H1 (cell line): ENCODE measurements around the gene HINT3. TPM values are rescaled to one million over a fixed set of nuclear protein-coding genes. Genes with fewer than 3 reads are reported as not detected.

Experiments
- CTCF ChIA-PET: fragments of 300-600 bp; sonication (Branson Sonifier 250); formaldehyde crosslinking; loops from one replicate; lab custom pipeline; 2021; ENCODE audit not compliant: partially characterized antibody; lab: Charles Lee
- POLR2A ChIA-PET: fragments of 300-600 bp; sonication (Branson Sonifier 250); formaldehyde crosslinking; loops from one replicate; lab custom pipeline; 2021; ENCODE audit warnings: inconsistent platforms; ENCODE audit not compliant: partially characterized antibody; lab: Charles Lee
- DNase-seq, 2 experiments: peaks; one replicate each; pipeline versions ENCODE4 v3.0.0 to v3.0.0-alpha.2; 2010 to 2022; ENCODE audit warnings: low spot score in 2 of 2, low read depth in 1 of 2, mixed read lengths in 1 of 2
- FAIRE-seq: peaks from 2 replicates; lab custom pipeline; 2011; peaks lifted over from hg19 to GRCh38; lab: Jason Lieb, UNC
- H2AFZ ChIP-seq: 2 replicates; pipeline ENCODE4 v1.8.1; 2012; ENCODE audit warnings: low read length, inconsistent platforms
- H2AK5ac ChIP-seq: 2 replicates; pipeline ENCODE4 v1.6.1; 2013; ENCODE audit warnings: low read depth, low read length
- H2BK120ac ChIP-seq: replicated peaks from 2 replicates; pipeline ENCODE3; 2013; ENCODE audit warnings: low read depth, low read length, inconsistent platforms
- H2BK12ac ChIP-seq: 2 replicates; pipeline ENCODE4 v1.6.1; 2013; ENCODE audit warnings: low read depth, low read length
- H2BK15ac ChIP-seq: 2 replicates; pipeline ENCODE4 v1.6.1; 2013; ENCODE audit warnings: low read length
- H2BK20ac ChIP-seq: 2 replicates; pipeline ENCODE4 v1.6.1; 2013; ENCODE audit warnings: low read length
- H2BK5ac ChIP-seq: 2 replicates; pipeline ENCODE4 v1.6.1; 2013; ENCODE audit warnings: low read depth, low read length
- H3K14ac ChIP-seq: 2 replicates; pipeline ENCODE4 v1.6.1; 2013; ENCODE audit warnings: inconsistent platforms; ENCODE audit not compliant: insufficient read length
- H3K18ac ChIP-seq: 2 replicates; pipeline ENCODE4 v1.6.1; 2013; ENCODE audit warnings: low read length; ENCODE audit errors: extremely low read depth
- H3K23ac ChIP-seq: 2 replicates; pipeline ENCODE4 v1.6.1; 2013; ENCODE audit warnings: inconsistent platforms; ENCODE audit not compliant: insufficient read length
- H3K23me2 ChIP-seq: 2 replicates; pipeline ENCODE4 v1.6.1; 2013; ENCODE audit warnings: low read depth, low read length
- H3K27ac ChIP-seq: 2 replicates; pipeline ENCODE4 v1.6.1; 2011; ENCODE audit warnings: low read depth, low read length, inconsistent platforms
- H3K27me3 ChIP-seq, 4 experiments: replicated peaks in 1 of 4; 1 replicate in 1 of 4; 2 replicates in 3 of 4; pipeline versions ENCODE4 v1.6.1 to v1.8.1; 2011 to 2013; ENCODE audit warnings: low read length in 3 of 4, mild to moderate bottlenecking in 3 of 4, inconsistent platforms in 2 of 4, mixed read lengths in 2 of 4, moderate library complexity in 1 of 4; ENCODE audit not compliant: control insufficient read depth in 3 of 4, insufficient read depth in 3 of 4; ENCODE audit errors: extremely low read depth in 1 of 4
- H3K36me3 ChIP-seq, 4 experiments: 2 replicates each; pipeline versions ENCODE4 v1.6.1 to v1.8.1; 2011 to 2013; ENCODE audit warnings: mild to moderate bottlenecking in 4 of 4, low read length in 3 of 4, moderate library complexity in 2 of 4, control low read depth in 1 of 4, inconsistent platforms in 1 of 4; ENCODE audit not compliant: insufficient read depth in 4 of 4, control insufficient read depth in 2 of 4
- H3K4ac ChIP-seq: replicated peaks from 2 replicates; pipeline ENCODE3; 2013; ENCODE audit warnings: low read length, low read depth, mixed read lengths, inconsistent platforms; ENCODE audit not compliant: insufficient read length
- H3K4me1 ChIP-seq, 4 experiments: replicated peaks in 1 of 4; 1 replicate in 1 of 4; 2 replicates in 3 of 4; pipeline versions ENCODE4 v1.6.1 to v1.8.1; 2011 to 2013; ENCODE audit warnings: low read length in 3 of 4, inconsistent platforms in 2 of 4, mixed read lengths in 1 of 4; ENCODE audit not compliant: insufficient read depth in 4 of 4, control insufficient read depth in 3 of 4
- H3K4me2 ChIP-seq, 2 experiments: 2 replicates each; pipeline versions ENCODE4 v1.6.1 to v1.8.1; 2011 to 2013; ENCODE audit warnings: low read depth in 2 of 2, low read length in 2 of 2, control low read depth in 1 of 2, inconsistent platforms in 1 of 2, mild to moderate bottlenecking in 1 of 2; ENCODE audit not compliant: insufficient read depth in 1 of 2
- H3K4me3 ChIP-seq, 4 experiments: fragments of 200-600, 300-600 bp in 1 of 4; sonication (generic), shearing (Covaris generic), sonication (Bioruptor Twin) in 1 of 4; 2 replicates each; pipeline versions ENCODE4 v1.5.1 to v1.8.1; 2011 to 2016; ENCODE audit warnings: low read length in 4 of 4, low read depth in 3 of 4, control low read depth in 2 of 4, inconsistent platforms in 2 of 4, mild to moderate bottlenecking in 2 of 4, mixed read lengths in 1 of 4, moderate library complexity in 1 of 4; ENCODE audit not compliant: insufficient read depth in 2 of 4; ENCODE audit errors: extremely low read depth in 1 of 4
- H3K56ac ChIP-seq: replicated peaks from 2 replicates; pipeline ENCODE3; 2013; ENCODE audit warnings: low read depth, mild to moderate bottlenecking, mixed read lengths, low read length, inconsistent platforms; ENCODE audit not compliant: insufficient read length
- H3K79me1 ChIP-seq: 2 replicates; pipeline ENCODE4 v1.6.1; 2013; ENCODE audit warnings: low read depth, low read length, control low read depth
- H3K79me2 ChIP-seq, 2 experiments: 2 replicates each; pipeline versions ENCODE4 v1.6.1 to v1.8.1; 2012 to 2013; ENCODE audit warnings: low read length in 2 of 2, mild to moderate bottlenecking in 2 of 2, inconsistent platforms in 1 of 2; ENCODE audit not compliant: insufficient read depth in 2 of 2, control insufficient read depth in 1 of 2
- H3K9ac ChIP-seq, 4 experiments: replicated peaks in 1 of 4; 1 replicate in 1 of 4; 2 replicates in 3 of 4; pipeline versions ENCODE4 v1.6.1 to v1.8.1; 2011 to 2013; ENCODE audit warnings: low read depth in 3 of 4, low read length in 3 of 4, control low read depth in 2 of 4, mild to moderate bottlenecking in 2 of 4, moderate library complexity in 2 of 4, inconsistent platforms in 1 of 4; ENCODE audit errors: extremely low read depth in 1 of 4
- H3K9me3 ChIP-seq, 2 experiments: 2 replicates each; pipeline versions ENCODE4 v1.6.1 to v1.8.1; 2012 to 2013; ENCODE audit warnings: mild to moderate bottlenecking in 2 of 2, moderate library complexity in 2 of 2, control low read depth in 1 of 2, inconsistent platforms in 1 of 2, low read depth in 1 of 2, low read length in 1 of 2, mixed read lengths in 1 of 2; ENCODE audit not compliant: insufficient read depth in 2 of 2
- H4K20me1 ChIP-seq, 2 experiments: replicated peaks in 1 of 2; 2 replicates each; pipeline versions ENCODE3 to v1.8.1; 2011 to 2013; ENCODE audit warnings: inconsistent platforms in 2 of 2, low read length in 2 of 2, mild to moderate bottlenecking in 1 of 2; ENCODE audit not compliant: insufficient read depth in 2 of 2, control insufficient read depth in 1 of 2
- H4K5ac ChIP-seq: 2 replicates; pipeline ENCODE4 v1.6.1; 2013; ENCODE audit warnings: low read length, low read depth, mixed read lengths, inconsistent platforms; ENCODE audit not compliant: insufficient read length
- H4K8ac ChIP-seq: 2 replicates; pipeline ENCODE4 v1.8.0; 2013; ENCODE audit warnings: mild to moderate bottlenecking, moderate library complexity, low read length, inconsistent platforms; ENCODE audit not compliant: insufficient read depth; ENCODE audit errors: extremely low read depth
- H4K91ac ChIP-seq: replicated peaks from 2 replicates; pipeline ENCODE3; 2013; ENCODE audit warnings: low read length, mixed read lengths, inconsistent platforms; ENCODE audit not compliant: insufficient read length
- CREB1 ChIP-seq: IDR thresholded peaks from 2 replicates; pipeline ENCODE4 v1.6.1; 2012; ENCODE audit warnings: inconsistent platforms
- HDAC2 ChIP-seq, 2 experiments: fragments of 300-600 bp in 1 of 2; sonication (generic) in 1 of 2; IDR thresholded peaks; 2 replicates each; pipeline ENCODE4 v1.6.1; 2011 to 2012; ENCODE audit warnings: low read depth in 2 of 2, low read length in 2 of 2, mild to moderate bottlenecking in 2 of 2, moderate library complexity in 2 of 2, borderline replicate concordance in 1 of 2, inconsistent platforms in 1 of 2
- NANOG ChIP-seq: IDR thresholded peaks from 2 replicates; pipeline ENCODE4 v1.6.1; 2011; ENCODE audit warnings: low read length, low read depth, mild to moderate bottlenecking, inconsistent platforms; ENCODE audit not compliant: insufficient read depth, poor library complexity, severe bottlenecking
- PHF8 ChIP-seq: fragments of 200-600 bp; sonication (generic); conservative IDR thresholded peaks from 2 replicates; pipeline ENCODE4 v1.7.1; 2012; ENCODE audit warnings: low read depth, mild to moderate bottlenecking, inconsistent platforms, low read length, moderate library complexity
- POLR2A ChIP-seq, 2 experiments: IDR thresholded peaks; 1 replicate in 1 of 2; 2 replicates in 1 of 2; pipeline ENCODE4 v1.6.1; 2011; ENCODE audit warnings: low read depth in 2 of 2, low read length in 2 of 2, mild to moderate bottlenecking in 2 of 2; ENCODE audit errors: control extremely low read depth in 1 of 2
- SIN3A ChIP-seq, 2 experiments: IDR thresholded peaks in 1 of 2; conservative IDR thresholded peaks in 1 of 2; 2 replicates each; pipeline ENCODE4 v1.6.1; 2011 to 2012; ENCODE audit warnings: low read length in 2 of 2, improper control_type of control experiment in 1 of 2, low read depth in 1 of 2, mild to moderate bottlenecking in 1 of 2
- WGBS, 2 experiments: shearing (Covaris generic) in 1 of 2; methylation state at CpG; one replicate each; pipeline versions ENCODE4 v1.1.6 to v1.1.7; 2013 to 2015; ENCODE audit warnings: low lambda C conversion rate in 2 of 2, mixed read lengths in 2 of 2, inconsistent platforms in 1 of 2, low coverage in 1 of 2, missing lambda C conversion rate in 1 of 2; ENCODE audit not compliant: insufficient replicate concordance in 2 of 2, insufficient coverage in 1 of 2, insufficient read length in 1 of 2; ENCODE audit errors: extremely low coverage in 1 of 2, missing lambda C conversion rate in 1 of 2; 5-methylcytosine and 5-hydroxymethylcytosine counted together
- polyA plus RNA-seq, 7 experiments: library from polyadenylated mRNA; depleted of rRNA in 3 of 7; stranded (reverse) in 5 of 7; unstranded in 2 of 7; fragments of >200 nt in 5 of 7; fragments of 200-250 nt in 2 of 7; gene quantifications; 1 replicate in 5 of 7; 2 replicates in 1 of 7; 4 replicates in 1 of 7; pipeline versions ENCODE4 v1.2.1 to v1.2.3, GENCODE V29; 2011 to 2013; ENCODE audit warnings: missing spikeins in 2 of 7, mixed read lengths in 2 of 7
- total RNA-seq: library from RNA; stranded (reverse); fragmentation: NEBNext Ultra II Directional; extraction: Animal tissue kit (Norgen Biotek cat#: 25700); gene quantifications from 2 replicates; pipeline ENCODE4 v1.2.1, GENCODE V29; 2021
- TF ChIP-seq, protein P1 (sequence below): IDR thresholded peaks from 2 replicates; pipeline ENCODE4 v1.6.1; 2011; ENCODE audit warnings: low read depth, mild to moderate bottlenecking, low read length; ENCODE audit not compliant: insufficient read depth
- TF ChIP-seq, protein P2 (sequence below): IDR thresholded peaks from 2 replicates; pipeline ENCODE4 v1.6.1; 2012; ENCODE audit warnings: low read length, inconsistent platforms
- TF ChIP-seq, protein P3 (sequence below): IDR thresholded peaks from 2 replicates; pipeline ENCODE4 v1.6.1; 2012; ENCODE audit warnings: inconsistent platforms

HINT3 gene
- total and polyA plus RNA-seq, 2 of the 8 experiments (the other 6 are each of a cell fraction or from before 2014, with no cell fraction given): 1.2 to 7.8 TPM

DNA sequence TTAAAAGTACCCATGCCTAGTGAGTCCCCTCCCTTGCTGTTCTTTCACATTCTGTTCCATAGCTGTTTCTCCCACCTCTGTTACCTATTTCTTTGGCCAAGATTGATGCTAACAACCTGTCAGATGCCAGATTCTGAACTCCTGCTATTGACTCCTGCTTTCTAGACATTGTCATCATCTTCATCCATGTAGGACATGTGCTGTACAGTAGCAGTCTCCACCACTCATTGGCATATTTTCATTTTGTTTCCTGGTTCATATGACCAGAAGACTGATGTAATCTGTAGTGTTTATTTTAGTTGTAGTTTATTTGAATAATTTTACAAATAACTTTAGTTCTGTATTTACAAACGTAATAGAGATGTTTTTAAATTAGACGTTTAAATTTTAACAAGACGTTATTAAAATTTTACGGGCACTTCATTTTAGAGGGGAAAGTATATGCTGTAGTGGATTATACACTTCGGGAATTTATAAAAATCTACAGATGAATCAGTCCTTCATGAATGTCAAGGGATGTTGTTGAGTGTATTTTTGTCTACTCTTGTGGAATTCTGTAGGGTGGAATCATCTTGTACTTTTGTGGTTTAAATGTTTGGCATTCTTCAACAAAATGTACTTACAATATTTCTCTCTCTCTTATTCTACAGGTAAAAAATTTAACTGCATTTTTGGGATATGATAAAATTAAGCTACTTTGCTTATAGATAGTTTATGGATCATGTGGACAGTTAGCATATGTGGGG is 63.9 kb downstream of the HINT3 start:
- FAIRE-seq (no peak), DNase-seq (no peak)
- Histone ChIP-seq H3K4ac (no peak overlapping the region), H2BK12ac (no peak overlapping the region), H3K9ac (no peak overlapping the region), H4K91ac (no peak overlapping the region), H2BK120ac (no peak overlapping the region), H3K23me2 (no peaks in the 10 kb centered on the region), H3K56ac (no peak overlapping the region), H2BK15ac (no peak overlapping the region), H2AFZ (no peak overlapping the region), H3K36me3 (peaks cover 4 to 72% (median 34%) of the 10 kb centered on the region in 4 experiments; a peak in 7 of 8 replicates), H3K79me1 (no peaks in the 10 kb centered on the region), H3K79me2 (no peaks in the 10 kb centered on the region), H3K27ac (no peak overlapping the region), H3K4me2 (no peak overlapping the region), H3K18ac (no peak overlapping the region), H3K14ac (no peak overlapping the region), H3K27me3 (no peaks in the 10 kb centered on the region), H2BK5ac (no peak overlapping the region), H3K23ac (no peak overlapping the region), H2BK20ac (no peak overlapping the region), H2AK5ac (no peak overlapping the region), H4K8ac (no peak overlapping the region), H3K4me1 (no peaks in the 10 kb centered on the region), H3K9me3 (no peaks in the 10 kb centered on the region), H4K20me1 (no peaks in the 10 kb centered on the region), H3K4me3 (no peak overlapping the region), H4K5ac (no peak overlapping the region)
- 87 to 100% methylated on average over 4 to 5 of the region's 5 CpGs for WGBS, 2 experiments
- CTCF ChIA-PET: interaction anchor here (0.6 to 1.5 kb wide), 3 partner anchors 13 to 95 kb away, joined by 3 read pairs; no protein-coding TSS in a partner anchor
- POLR2A ChIA-PET: no interaction called here
- TF ChIP-seq, protein P1, sequence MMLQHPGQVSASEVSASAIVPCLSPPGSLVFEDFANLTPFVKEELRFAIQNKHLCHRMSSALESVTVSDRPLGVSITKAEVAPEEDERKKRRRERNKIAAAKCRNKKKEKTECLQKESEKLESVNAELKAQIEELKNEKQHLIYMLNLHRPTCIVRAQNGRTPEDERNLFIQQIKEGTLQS: no peak
- TF ChIP-seq, protein P2, sequence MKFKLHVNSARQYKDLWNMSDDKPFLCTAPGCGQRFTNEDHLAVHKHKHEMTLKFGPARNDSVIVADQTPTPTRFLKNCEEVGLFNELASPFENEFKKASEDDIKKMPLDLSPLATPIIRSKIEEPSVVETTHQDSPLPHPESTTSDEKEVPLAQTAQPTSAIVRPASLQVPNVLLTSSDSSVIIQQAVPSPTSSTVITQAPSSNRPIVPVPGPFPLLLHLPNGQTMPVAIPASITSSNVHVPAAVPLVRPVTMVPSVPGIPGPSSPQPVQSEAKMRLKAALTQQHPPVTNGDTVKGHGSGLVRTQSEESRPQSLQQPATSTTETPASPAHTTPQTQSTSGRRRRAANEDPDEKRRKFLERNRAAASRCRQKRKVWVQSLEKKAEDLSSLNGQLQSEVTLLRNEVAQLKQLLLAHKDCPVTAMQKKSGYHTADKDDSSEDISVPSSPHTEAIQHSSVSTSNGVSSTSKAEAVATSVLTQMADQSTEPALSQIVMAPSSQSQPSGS: no peak
- TF ChIP-seq CREB1: no peak
- TF ChIP-seq, protein P3, sequence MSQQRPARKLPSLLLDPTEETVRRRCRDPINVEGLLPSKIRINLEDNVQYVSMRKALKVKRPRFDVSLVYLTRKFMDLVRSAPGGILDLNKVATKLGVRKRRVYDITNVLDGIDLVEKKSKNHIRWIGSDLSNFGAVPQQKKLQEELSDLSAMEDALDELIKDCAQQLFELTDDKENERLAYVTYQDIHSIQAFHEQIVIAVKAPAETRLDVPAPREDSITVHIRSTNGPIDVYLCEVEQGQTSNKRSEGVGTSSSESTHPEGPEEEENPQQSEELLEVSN: no peak
- TF ChIP-seq NANOG: no peak
- TF ChIP-seq POLR2A (IDR thresholded peaks at IDR 0.05; ENCODE audit: control extremely low read depth in 1 of 2, low read depth in 2 of 2, low read length in 2 of 2): no peak
- no peak for TF ChIP-seq SIN3A (conservative IDR thresholded peaks at IDR 0.05 in 1 of 2, IDR thresholded peaks at IDR 0.05 in 1 of 2; ENCODE audit: low read depth in 1 of 2, low read length in 2 of 2)
- TF ChIP-seq PHF8: no peak
- TF ChIP-seq HDAC2 (IDR thresholded peaks at IDR 0.05; ENCODE audit: borderline replicate concordance in 1 of 2, low read depth in 2 of 2, low read length in 2 of 2): no peak
